ENCODE measurements around the gene MED22.

DNA sequence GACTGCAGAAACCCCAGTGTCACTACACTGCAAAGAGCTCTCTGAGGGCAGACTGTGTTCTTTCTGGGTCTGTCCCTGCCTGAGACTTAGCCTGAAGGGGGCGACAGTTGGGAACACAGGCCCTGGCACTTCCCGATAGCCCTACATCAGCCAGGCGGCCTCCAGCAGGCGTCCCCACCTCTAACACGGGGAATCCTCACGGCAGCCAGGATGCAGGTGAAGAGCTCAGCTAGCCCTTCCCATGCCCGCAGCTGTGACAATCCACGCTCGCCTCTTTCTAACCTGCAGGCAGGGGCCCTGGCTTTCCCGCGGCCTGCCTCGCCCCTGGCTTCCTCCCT lies 5.9 kb downstream of the MED22 start:
- TF ChIP-seq, protein P1, sequence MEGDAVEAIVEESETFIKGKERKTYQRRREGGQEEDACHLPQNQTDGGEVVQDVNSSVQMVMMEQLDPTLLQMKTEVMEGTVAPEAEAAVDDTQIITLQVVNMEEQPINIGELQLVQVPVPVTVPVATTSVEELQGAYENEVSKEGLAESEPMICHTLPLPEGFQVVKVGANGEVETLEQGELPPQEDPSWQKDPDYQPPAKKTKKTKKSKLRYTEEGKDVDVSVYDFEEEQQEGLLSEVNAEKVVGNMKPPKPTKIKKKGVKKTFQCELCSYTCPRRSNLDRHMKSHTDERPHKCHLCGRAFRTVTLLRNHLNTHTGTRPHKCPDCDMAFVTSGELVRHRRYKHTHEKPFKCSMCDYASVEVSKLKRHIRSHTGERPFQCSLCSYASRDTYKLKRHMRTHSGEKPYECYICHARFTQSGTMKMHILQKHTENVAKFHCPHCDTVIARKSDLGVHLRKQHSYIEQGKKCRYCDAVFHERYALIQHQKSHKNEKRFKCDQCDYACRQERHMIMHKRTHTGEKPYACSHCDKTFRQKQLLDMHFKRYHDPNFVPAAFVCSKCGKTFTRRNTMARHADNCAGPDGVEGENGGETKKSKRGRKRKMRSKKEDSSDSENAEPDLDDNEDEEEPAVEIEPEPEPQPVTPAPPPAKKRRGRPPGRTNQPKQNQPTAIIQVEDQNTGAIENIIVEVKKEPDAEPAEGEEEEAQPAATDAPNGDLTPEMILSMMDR (conservative IDR thresholded peaks at IDR 0.05; ENCODE audit: low read length) = peak; percentile 37
- no peak for TF ChIP-seq EZH2phosphoT487 (IDR thresholded peaks at IDR 0.05; ENCODE audit: borderline replicate concordance)

Measured in Loucy (cell line).